H1 (cell line): ENCODE results near the gene MAGEC2. TPM values are rescaled to one million over a fixed set of nuclear protein-coding genes. Genes with fewer than 3 reads are reported as not detected.

ENCODE experiments used
- CTCF ChIA-PET: fragments of 300-600 bp; sonication (Branson Sonifier 250); formaldehyde crosslinking; loops from one replicate; lab custom pipeline; 2021; ENCODE audit not compliant: partially characterized antibody; lab: Charles Lee
- POLR2A ChIA-PET: fragments of 300-600 bp; sonication (Branson Sonifier 250); formaldehyde crosslinking; loops from one replicate; lab custom pipeline; 2021; ENCODE audit warnings: inconsistent platforms; ENCODE audit not compliant: partially characterized antibody; lab: Charles Lee
- DNase-seq, 2 experiments: peaks; one replicate each; pipeline versions ENCODE4 v3.0.0 to v3.0.0-alpha.2; 2010 to 2022; ENCODE audit warnings: low spot score in 2 of 2, low read depth in 1 of 2, mixed read lengths in 1 of 2
- FAIRE-seq: peaks from 2 replicates; lab custom pipeline; 2011; peaks lifted over from hg19 to GRCh38; lab: Jason Lieb, UNC
- H2AFZ ChIP-seq: 2 replicates; pipeline ENCODE4 v1.8.1; 2012; ENCODE audit warnings: low read length, inconsistent platforms
- H2AK5ac ChIP-seq: 2 replicates; pipeline ENCODE4 v1.6.1; 2013; ENCODE audit warnings: low read depth, low read length
- H2BK120ac ChIP-seq: replicated peaks from 2 replicates; pipeline ENCODE3; 2013; ENCODE audit warnings: low read depth, low read length, inconsistent platforms
- H2BK12ac ChIP-seq: 2 replicates; pipeline ENCODE4 v1.6.1; 2013; ENCODE audit warnings: low read depth, low read length
- H2BK15ac ChIP-seq: 2 replicates; pipeline ENCODE4 v1.6.1; 2013; ENCODE audit warnings: low read length
- H2BK20ac ChIP-seq: 2 replicates; pipeline ENCODE4 v1.6.1; 2013; ENCODE audit warnings: low read length
- H2BK5ac ChIP-seq: 2 replicates; pipeline ENCODE4 v1.6.1; 2013; ENCODE audit warnings: low read depth, low read length
- H3K14ac ChIP-seq: 2 replicates; pipeline ENCODE4 v1.6.1; 2013; ENCODE audit warnings: inconsistent platforms; ENCODE audit not compliant: insufficient read length
- H3K18ac ChIP-seq: 2 replicates; pipeline ENCODE4 v1.6.1; 2013; ENCODE audit warnings: low read length; ENCODE audit errors: extremely low read depth
- H3K23ac ChIP-seq: 2 replicates; pipeline ENCODE4 v1.6.1; 2013; ENCODE audit warnings: inconsistent platforms; ENCODE audit not compliant: insufficient read length
- H3K23me2 ChIP-seq: 2 replicates; pipeline ENCODE4 v1.6.1; 2013; ENCODE audit warnings: low read depth, low read length
- H3K27ac ChIP-seq: 2 replicates; pipeline ENCODE4 v1.6.1; 2011; ENCODE audit warnings: low read depth, low read length, inconsistent platforms
- H3K27me3 ChIP-seq, 4 experiments: replicated peaks in 1 of 4; 1 replicate in 1 of 4; 2 replicates in 3 of 4; pipeline versions ENCODE4 v1.6.1 to v1.8.1; 2011 to 2013; ENCODE audit warnings: low read length in 3 of 4, mild to moderate bottlenecking in 3 of 4, inconsistent platforms in 2 of 4, mixed read lengths in 2 of 4, moderate library complexity in 1 of 4; ENCODE audit not compliant: control insufficient read depth in 3 of 4, insufficient read depth in 3 of 4; ENCODE audit errors: extremely low read depth in 1 of 4
- H3K36me3 ChIP-seq, 4 experiments: 2 replicates each; pipeline versions ENCODE4 v1.6.1 to v1.8.1; 2011 to 2013; ENCODE audit warnings: mild to moderate bottlenecking in 4 of 4, low read length in 3 of 4, moderate library complexity in 2 of 4, control low read depth in 1 of 4, inconsistent platforms in 1 of 4; ENCODE audit not compliant: insufficient read depth in 4 of 4, control insufficient read depth in 2 of 4
- H3K4ac ChIP-seq: replicated peaks from 2 replicates; pipeline ENCODE3; 2013; ENCODE audit warnings: low read length, low read depth, mixed read lengths, inconsistent platforms; ENCODE audit not compliant: insufficient read length
- H3K4me1 ChIP-seq, 4 experiments: replicated peaks in 1 of 4; 1 replicate in 1 of 4; 2 replicates in 3 of 4; pipeline versions ENCODE4 v1.6.1 to v1.8.1; 2011 to 2013; ENCODE audit warnings: low read length in 3 of 4, inconsistent platforms in 2 of 4, mixed read lengths in 1 of 4; ENCODE audit not compliant: insufficient read depth in 4 of 4, control insufficient read depth in 3 of 4
- H3K4me2 ChIP-seq, 2 experiments: 2 replicates each; pipeline versions ENCODE4 v1.6.1 to v1.8.1; 2011 to 2013; ENCODE audit warnings: low read depth in 2 of 2, low read length in 2 of 2, control low read depth in 1 of 2, inconsistent platforms in 1 of 2, mild to moderate bottlenecking in 1 of 2; ENCODE audit not compliant: insufficient read depth in 1 of 2
- H3K4me3 ChIP-seq, 4 experiments: fragments of 200-600, 300-600 bp in 1 of 4; sonication (generic), shearing (Covaris generic), sonication (Bioruptor Twin) in 1 of 4; 2 replicates each; pipeline versions ENCODE4 v1.5.1 to v1.8.1; 2011 to 2016; ENCODE audit warnings: low read length in 4 of 4, low read depth in 3 of 4, control low read depth in 2 of 4, inconsistent platforms in 2 of 4, mild to moderate bottlenecking in 2 of 4, mixed read lengths in 1 of 4, moderate library complexity in 1 of 4; ENCODE audit not compliant: insufficient read depth in 2 of 4; ENCODE audit errors: extremely low read depth in 1 of 4
- H3K56ac ChIP-seq: replicated peaks from 2 replicates; pipeline ENCODE3; 2013; ENCODE audit warnings: low read depth, mild to moderate bottlenecking, mixed read lengths, low read length, inconsistent platforms; ENCODE audit not compliant: insufficient read length
- H3K79me1 ChIP-seq: 2 replicates; pipeline ENCODE4 v1.6.1; 2013; ENCODE audit warnings: low read depth, low read length, control low read depth
- H3K79me2 ChIP-seq, 2 experiments: 2 replicates each; pipeline versions ENCODE4 v1.6.1 to v1.8.1; 2012 to 2013; ENCODE audit warnings: low read length in 2 of 2, mild to moderate bottlenecking in 2 of 2, inconsistent platforms in 1 of 2; ENCODE audit not compliant: insufficient read depth in 2 of 2, control insufficient read depth in 1 of 2
- H3K9ac ChIP-seq, 4 experiments: replicated peaks in 1 of 4; 1 replicate in 1 of 4; 2 replicates in 3 of 4; pipeline versions ENCODE4 v1.6.1 to v1.8.1; 2011 to 2013; ENCODE audit warnings: low read depth in 3 of 4, low read length in 3 of 4, control low read depth in 2 of 4, mild to moderate bottlenecking in 2 of 4, moderate library complexity in 2 of 4, inconsistent platforms in 1 of 4; ENCODE audit errors: extremely low read depth in 1 of 4
- H3K9me3 ChIP-seq, 2 experiments: 2 replicates each; pipeline versions ENCODE4 v1.6.1 to v1.8.1; 2012 to 2013; ENCODE audit warnings: mild to moderate bottlenecking in 2 of 2, moderate library complexity in 2 of 2, control low read depth in 1 of 2, inconsistent platforms in 1 of 2, low read depth in 1 of 2, low read length in 1 of 2, mixed read lengths in 1 of 2; ENCODE audit not compliant: insufficient read depth in 2 of 2
- H4K20me1 ChIP-seq, 2 experiments: replicated peaks in 1 of 2; 2 replicates each; pipeline versions ENCODE3 to v1.8.1; 2011 to 2013; ENCODE audit warnings: inconsistent platforms in 2 of 2, low read length in 2 of 2, mild to moderate bottlenecking in 1 of 2; ENCODE audit not compliant: insufficient read depth in 2 of 2, control insufficient read depth in 1 of 2
- H4K5ac ChIP-seq: 2 replicates; pipeline ENCODE4 v1.6.1; 2013; ENCODE audit warnings: low read length, low read depth, mixed read lengths, inconsistent platforms; ENCODE audit not compliant: insufficient read length
- H4K8ac ChIP-seq: 2 replicates; pipeline ENCODE4 v1.8.0; 2013; ENCODE audit warnings: mild to moderate bottlenecking, moderate library complexity, low read length, inconsistent platforms; ENCODE audit not compliant: insufficient read depth; ENCODE audit errors: extremely low read depth
- H4K91ac ChIP-seq: replicated peaks from 2 replicates; pipeline ENCODE3; 2013; ENCODE audit warnings: low read length, mixed read lengths, inconsistent platforms; ENCODE audit not compliant: insufficient read length
- RFX5 ChIP-seq: IDR thresholded peaks from 2 replicates; pipeline ENCODE4 v1.6.1; 2011; ENCODE audit warnings: low read depth, low read length, improper control_type of control experiment, borderline replicate concordance
- WGBS, 2 experiments: shearing (Covaris generic) in 1 of 2; methylation state at CpG; one replicate each; pipeline versions ENCODE4 v1.1.6 to v1.1.7; 2013 to 2015; ENCODE audit warnings: low lambda C conversion rate in 2 of 2, mixed read lengths in 2 of 2, inconsistent platforms in 1 of 2, low coverage in 1 of 2, missing lambda C conversion rate in 1 of 2; ENCODE audit not compliant: insufficient replicate concordance in 2 of 2, insufficient coverage in 1 of 2, insufficient read length in 1 of 2; ENCODE audit errors: extremely low coverage in 1 of 2, missing lambda C conversion rate in 1 of 2; 5-methylcytosine and 5-hydroxymethylcytosine counted together
- polyA plus RNA-seq, 7 experiments: library from polyadenylated mRNA; depleted of rRNA in 3 of 7; stranded (reverse) in 5 of 7; unstranded in 2 of 7; fragments of >200 nt in 5 of 7; fragments of 200-250 nt in 2 of 7; gene quantifications; 1 replicate in 5 of 7; 2 replicates in 1 of 7; 4 replicates in 1 of 7; pipeline versions ENCODE4 v1.2.1 to v1.2.3, GENCODE V29; 2011 to 2013; ENCODE audit warnings: missing spikeins in 2 of 7, mixed read lengths in 2 of 7
- total RNA-seq: library from RNA; stranded (reverse); fragmentation: NEBNext Ultra II Directional; extraction: Animal tissue kit (Norgen Biotek cat#: 25700); gene quantifications from 2 replicates; pipeline ENCODE4 v1.2.1, GENCODE V29; 2021
- TF ChIP-seq, protein P1 (sequence below): IDR thresholded peaks from 2 replicates; pipeline ENCODE4 v1.6.1; 2012; ENCODE audit warnings: inconsistent platforms

The MAGEC2 gene
- total and polyA plus RNA-seq, 2 of the 8 experiments (the other 6 are each of a cell fraction or from before 2014, with no cell fraction given), result not detected

DNA sequence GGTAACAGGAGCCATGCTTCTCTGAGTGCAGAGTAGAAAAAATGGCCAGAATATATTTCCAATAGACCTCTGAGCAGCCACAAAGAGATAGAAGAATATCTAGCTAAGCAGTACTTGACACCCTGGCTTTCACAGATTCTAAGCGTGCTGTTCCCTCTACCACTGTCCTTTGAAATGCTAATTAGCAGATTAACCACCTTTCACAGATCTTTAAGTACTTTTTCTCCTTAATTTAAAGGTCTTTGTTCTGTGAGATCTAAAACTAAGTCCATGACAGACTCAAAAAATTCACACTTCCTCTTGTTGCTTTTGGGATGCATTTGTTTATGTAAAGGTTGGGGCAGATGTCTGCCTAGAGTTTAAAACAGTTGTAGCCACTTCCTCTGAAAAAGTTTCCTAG, 28.3 kb upstream of the MAGEC2 start:
- H3K4me1 ChIP-seq, result no peaks in the 10 kb centered on the region; a peak in 1 of 7 replicates
- ChIA-PET CTCF (no interaction called here), POLR2A (no interaction called here)
- no peak overlapping the region for H3K4ac ChIP-seq
- no peak overlapping the region for H2BK15ac ChIP-seq
- H2AFZ ChIP-seq, result no peak overlapping the region
- H4K91ac ChIP-seq, result no peak overlapping the region
- H3K79me1 ChIP-seq, result no peaks in the 10 kb centered on the region
- no peak for DNase-seq
- peaks cover 5 to 16% of the 10 kb centered on the region in 2 experiments; a peak in 2 of 4 replicates for H3K9me3 ChIP-seq
- no peaks in the 10 kb centered on the region for H3K79me2 ChIP-seq
- H2BK5ac ChIP-seq, result no peak overlapping the region
- H3K18ac ChIP-seq, result no peak overlapping the region
- H3K27me3 ChIP-seq, result no peaks in the 10 kb centered on the region
- no peak overlapping the region for H3K14ac ChIP-seq
- no peak overlapping the region for H4K5ac ChIP-seq
- H3K23ac ChIP-seq, result no peak overlapping the region
- H3K4me3 ChIP-seq, result no peak overlapping the region
- no peak overlapping the region for H4K8ac ChIP-seq
- no peaks in the 10 kb centered on the region; a peak in 1 of 8 replicates for H3K36me3 ChIP-seq
- no peaks in the 10 kb centered on the region for H3K23me2 ChIP-seq
- no peak overlapping the region for H3K9ac ChIP-seq
- H2BK12ac ChIP-seq, result no peak overlapping the region
- H2AK5ac ChIP-seq, result no peak overlapping the region
- no peak overlapping the region for H2BK120ac ChIP-seq
- H3K56ac ChIP-seq, result no peak overlapping the region
- no peaks in the 10 kb centered on the region for H4K20me1 ChIP-seq
- no peak overlapping the region for H3K4me2 ChIP-seq
- WGBS, 2 experiments, result 0% methylated on average over 1 of the region's 1 CpG; no CpG with 5 or more reads in 1 of the 2 experiments
- no peak overlapping the region for H2BK20ac ChIP-seq
- H3K27ac ChIP-seq, result no peak overlapping the region
- FAIRE-seq, result peak; percentile 73
- TF ChIP-seq, protein P1, sequence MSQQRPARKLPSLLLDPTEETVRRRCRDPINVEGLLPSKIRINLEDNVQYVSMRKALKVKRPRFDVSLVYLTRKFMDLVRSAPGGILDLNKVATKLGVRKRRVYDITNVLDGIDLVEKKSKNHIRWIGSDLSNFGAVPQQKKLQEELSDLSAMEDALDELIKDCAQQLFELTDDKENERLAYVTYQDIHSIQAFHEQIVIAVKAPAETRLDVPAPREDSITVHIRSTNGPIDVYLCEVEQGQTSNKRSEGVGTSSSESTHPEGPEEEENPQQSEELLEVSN, result 0 out of 2 replicates have a peak, but pooled peaks have one; percentile 15
- no peak for TF ChIP-seq RFX5
